ENCODE results near the gene RHBDD3. TPM values are rescaled to one million over a fixed set of nuclear protein-coding genes. Genes with fewer than 3 reads are reported as not detected.

The RHBDD3 gene
- total RNA-seq, 1 donor from 2014 or later = 19.0 TPM

GRCh38 chr22:29313576-29314466 is 46.0 kb upstream of the RHBDD3 start:
- Histone ChIP-seq H3K36me3 (no peaks in the 10 kb centered on the region), H3K4me3 (no peak overlapping the region), H3K4me1 (peaks cover 51% of the 10 kb centered on the region), H3K27ac (no peak overlapping the region), H3K27me3 (peaks cover 29% of the 10 kb centered on the region), H3K9me3 (no peaks in the 10 kb centered on the region)
- DNase-seq = peak; percentile 57
- intact Hi-C loops (cut with DNase I) = no loop called here
- no peak for ATAC-seq
- TF ChIP-seq CTCF (IDR thresholded peaks at IDR 0.05) = no peak

DNA sequence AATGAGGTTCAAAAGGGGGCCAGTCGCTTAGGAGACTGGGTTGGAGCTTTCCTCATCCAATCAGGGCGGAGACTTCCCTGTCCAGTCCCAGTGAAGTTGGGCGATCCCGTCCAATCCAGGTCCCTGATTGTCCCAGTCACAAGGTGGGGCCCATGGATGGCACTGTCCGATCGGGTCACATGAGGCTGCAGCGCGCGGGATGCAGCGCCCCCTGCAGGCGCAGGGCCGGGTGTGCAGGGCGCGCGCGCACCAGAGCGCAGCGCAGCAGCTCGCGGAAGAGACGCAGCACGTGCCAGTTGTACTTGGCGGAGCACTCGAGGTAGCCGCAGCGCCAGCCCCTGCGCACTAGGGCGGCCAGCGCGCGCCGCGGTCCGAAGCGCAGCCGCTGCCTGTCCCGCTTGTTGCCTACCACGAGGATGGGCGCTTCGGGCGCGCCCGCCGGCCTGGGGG is 45.4 kb upstream of the RHBDD3 start:
- H3K27ac ChIP-seq = no peak overlapping the region
- no peak overlapping the region for H3K4me3 ChIP-seq
- H3K27me3 ChIP-seq = peaks cover 29% of the 10 kb centered on the region
- no peaks in the 10 kb centered on the region for H3K36me3 ChIP-seq
- peaks cover 57% of the 10 kb centered on the region for H3K4me1 ChIP-seq
- TF ChIP-seq CTCF (IDR thresholded peaks at IDR 0.05) = peak; percentile 62
- H3K9me3 ChIP-seq = no peaks in the 10 kb centered on the region
- ATAC-seq = peak; percentile 43
- intact Hi-C loops (cut with DNase I) = no loop called here
- DNase-seq = peak; percentile 67

- Histone ChIP-seq H3K9me3 (no peaks in the 10 kb centered on the region), H3K4me1 (peaks cover 61% of the 10 kb centered on the region), H3K36me3 (no peaks in the 10 kb centered on the region), H3K27ac (no peak overlapping the region), H3K27me3 (peaks cover 29% of the 10 kb centered on the region), H3K4me3 (no peak overlapping the region)
- DNase-seq (peak; percentile 67), ATAC-seq (no peak)
- intact Hi-C loops (cut with DNase I) = no loop called here
- no peak for TF ChIP-seq CTCF (IDR thresholded peaks at IDR 0.05)
Observed at GRCh38 chr22:29312218-29313125, 44.7 kb upstream of the RHBDD3 start.

GRCh38 chr22:29311464-29312217 is 43.9 kb upstream of the RHBDD3 start:
- no peaks in the 10 kb centered on the region for H3K9me3 ChIP-seq
- intact Hi-C loops (cut with DNase I) = no loop called here
- no peak overlapping the region for H3K4me3 ChIP-seq
- ATAC-seq (no peak), DNase-seq (no peak)
- H3K27me3 ChIP-seq = peaks cover 29% of the 10 kb centered on the region
- H3K27ac ChIP-seq = peak overlapping the region; percentile 71
- TF ChIP-seq CTCF (IDR thresholded peaks at IDR 0.05) = no peak
- H3K4me1 ChIP-seq = peaks cover 61% of the 10 kb centered on the region
- no peaks in the 10 kb centered on the region for H3K36me3 ChIP-seq

DNA sequence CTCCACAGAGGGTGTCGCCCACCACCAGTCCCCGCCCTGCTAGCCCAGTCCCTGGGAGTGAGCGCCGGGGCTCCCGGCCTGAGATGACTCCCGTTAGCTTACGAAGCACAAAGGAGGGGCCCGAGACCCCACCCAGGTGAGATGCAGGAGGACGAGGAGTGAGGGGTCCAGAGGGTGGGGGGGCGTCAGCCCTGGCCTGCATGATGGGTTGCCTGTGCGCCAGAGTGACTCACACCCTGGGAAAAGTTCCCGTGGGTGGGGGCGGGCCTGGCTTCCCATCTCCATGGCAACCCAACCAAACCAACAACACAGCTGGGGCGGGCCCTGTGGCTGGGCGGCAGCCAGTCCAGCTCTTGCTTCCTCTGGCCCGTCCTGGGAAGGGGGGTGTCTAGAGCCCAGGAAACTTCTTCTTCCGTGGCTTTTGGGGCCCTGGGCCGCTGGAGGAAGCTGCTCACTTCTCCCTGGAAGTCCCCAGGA is 43.1 kb upstream of the RHBDD3 start:
- no peak for TF ChIP-seq CTCF (IDR thresholded peaks at IDR 0.05)
- Histone ChIP-seq H3K27me3 (peaks cover 23% of the 10 kb centered on the region), H3K36me3 (no peaks in the 10 kb centered on the region), H3K27ac (peak overlapping the region; percentile 71), H3K9me3 (no peaks in the 10 kb centered on the region), H3K4me3 (no peak overlapping the region), H3K4me1 (peaks cover 61% of the 10 kb centered on the region)
- DNase-seq (peak; percentile 96), ATAC-seq (peak; percentile 78)
- intact Hi-C loops (cut with DNase I) = no loop called here

Measured in upper lobe of right lung (tissue), 1 donor.